Tibial nerve (tissue), 4 donors: ENCODE results near the gene MAGI2. TPM values are rescaled to one million over a fixed set of nuclear protein-coding genes. Genes with fewer than 3 reads are reported as not detected.

Source experiments
- DNase-seq, 2 donors: peaks; one replicate each; pipeline ENCODE4 v3.0.0-alpha.2; 2019; ENCODE audit warnings: low spot score in 2 of 2
- H3K27ac ChIP-seq, 4 donors: fragments of 200-600 bp; sonication (generic) in 3 of 4; one replicate each; pipeline ENCODE4 v1.5.1; 2017 to 2019; ENCODE audit warnings: mild to moderate bottlenecking in 1 of 4
- H3K27me3 ChIP-seq, 2 donors: fragments of 200-600 bp; sonication (generic) in 1 of 2; one replicate each; pipeline versions ENCODE4 v1.5.1 to v1.6.0; 2017 to 2019
- H3K36me3 ChIP-seq, 3 donors: fragments of 200-600 bp; sonication (generic); one replicate each; pipeline ENCODE4 v1.5.1; 2018 to 2019
- H3K4me1 ChIP-seq, 4 donors: fragments of 200-600 bp; sonication (generic) in 3 of 4; one replicate each; pipeline ENCODE4 v1.5.1; 2017 to 2019
- H3K4me3 ChIP-seq, 4 donors: fragments of 200-600 bp; sonication (generic) in 3 of 4; one replicate each; pipeline ENCODE4 v1.5.1; 2017 to 2019; ENCODE audit warnings: mild to moderate bottlenecking in 1 of 4, moderate library complexity in 1 of 4
- H3K9me3 ChIP-seq, 4 donors: fragments of 200-600 bp; sonication (generic) in 3 of 4; one replicate each; pipeline ENCODE4 v1.5.1; 2017 to 2019
- EP300 ChIP-seq, 2 donors: sonication (generic); formaldehyde crosslinking; IDR thresholded peaks; one replicate each; pipeline ENCODE4 v1.6.1; 2017; ENCODE audit warnings: antibody characterized with exemption in 2 of 2, mild to moderate bottlenecking in 1 of 2
- POLR2A ChIP-seq, 2 donors: fragments of 450-650 bp; IDR thresholded peaks; one replicate each; pipeline ENCODE4 v1.6.1; 2017; ENCODE audit warnings: antibody characterized with exemption in 2 of 2, mild to moderate bottlenecking in 2 of 2, moderate library complexity in 2 of 2
- WGBS, 2 donors: methylation state at CpG; one replicate each; pipeline ENCODE4 v1.1.5; 2018; 5-methylcytosine and 5-hydroxymethylcytosine counted together
- total RNA-seq, 4 donors: library from RNA; depleted of rRNA; stranded (reverse); fragments of >200 nt; gene quantifications; one replicate each; pipeline ENCODE4 v1.1.0, GENCODE V29; 2016
- TF ChIP-seq, protein P1 (sequence below), 5 experiments: fragments of 200-600 bp in 3 of 5; fragments of 450-650 bp in 2 of 5; sonication (generic) in 3 of 5; IDR thresholded peaks; one replicate each; pipeline ENCODE4 v1.5.1; 2016 to 2019; ENCODE audit warnings: antibody characterized with exemption in 5 of 5, mild to moderate bottlenecking in 3 of 5, moderate library complexity in 2 of 5

The MAGI2 gene
- 10 to 100 TPM; 33.6 to 58.2 (median 55.6) TPM for total RNA-seq

DNA sequence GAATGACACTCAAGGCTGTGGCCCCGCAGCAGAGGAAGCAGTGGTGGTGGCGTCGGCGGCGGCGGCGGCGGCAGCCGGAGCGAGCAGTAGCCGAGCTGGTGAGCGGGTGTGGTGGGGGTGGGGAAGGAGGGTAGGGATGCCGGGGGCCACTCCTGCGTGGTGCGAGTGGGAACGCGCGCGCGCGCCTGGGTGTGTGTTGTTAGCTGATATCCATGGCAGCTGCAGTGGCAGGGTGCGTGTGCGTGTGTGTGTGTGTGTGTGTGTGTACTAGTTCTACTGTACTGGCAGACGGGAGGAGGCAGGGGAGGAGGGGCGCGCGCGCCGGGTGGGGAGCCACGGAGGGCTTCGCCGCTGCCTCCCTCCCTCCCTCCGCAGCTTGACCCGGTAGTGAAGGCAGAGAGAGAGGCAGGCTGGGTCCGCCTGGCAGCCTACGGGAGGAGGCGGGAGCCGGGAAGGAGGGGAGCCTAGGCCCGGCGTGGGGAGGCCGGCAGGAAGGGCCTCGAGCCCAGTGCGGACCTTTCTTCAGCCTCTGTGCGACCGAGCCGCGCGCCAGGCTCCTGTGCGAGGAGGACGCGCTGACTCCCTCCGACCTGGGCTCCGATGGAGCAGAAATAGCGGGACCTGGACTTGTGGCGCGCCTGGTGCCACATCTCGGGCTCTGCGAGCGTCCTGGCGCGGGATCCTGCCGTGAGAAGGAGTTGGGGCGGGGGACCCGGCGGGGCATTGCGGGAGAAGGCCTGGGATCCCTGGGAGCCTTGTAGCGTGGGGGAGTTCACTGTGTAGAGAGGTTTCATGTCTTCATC, at the start of gene MAGI2:
MAGI2 (minus strand) TSS at position 110 of the 803 bp plus-strand sequence. CDS start 347 bp downstream, outside the sequence.
- H3K4me1 ChIP-seq, result peaks cover 0 to 43% (median 12%) of the 10 kb centered on the region in 4 donors
- peak; percentile 77 to 86 for DNase-seq
- peak within 1 kb of the TSS; percentile 57 to 83 (median 66) for H3K4me3 ChIP-seq
- H3K27me3 ChIP-seq, result no peaks in the 10 kb centered on the region
- no peaks in the 10 kb centered on the region for H3K9me3 ChIP-seq
- peak within 1 kb of the TSS; percentile 83 to 97 (median 94) for H3K27ac ChIP-seq
- no peaks in the 10 kb centered on the region for H3K36me3 ChIP-seq
- TF ChIP-seq EP300 (IDR thresholded peaks at IDR 0.05), result peak in 1 of 2 donors; percentile 94
- peak; percentile 43 to 77 for TF ChIP-seq POLR2A (IDR thresholded peaks at IDR 0.05)
- TF ChIP-seq, protein P1, sequence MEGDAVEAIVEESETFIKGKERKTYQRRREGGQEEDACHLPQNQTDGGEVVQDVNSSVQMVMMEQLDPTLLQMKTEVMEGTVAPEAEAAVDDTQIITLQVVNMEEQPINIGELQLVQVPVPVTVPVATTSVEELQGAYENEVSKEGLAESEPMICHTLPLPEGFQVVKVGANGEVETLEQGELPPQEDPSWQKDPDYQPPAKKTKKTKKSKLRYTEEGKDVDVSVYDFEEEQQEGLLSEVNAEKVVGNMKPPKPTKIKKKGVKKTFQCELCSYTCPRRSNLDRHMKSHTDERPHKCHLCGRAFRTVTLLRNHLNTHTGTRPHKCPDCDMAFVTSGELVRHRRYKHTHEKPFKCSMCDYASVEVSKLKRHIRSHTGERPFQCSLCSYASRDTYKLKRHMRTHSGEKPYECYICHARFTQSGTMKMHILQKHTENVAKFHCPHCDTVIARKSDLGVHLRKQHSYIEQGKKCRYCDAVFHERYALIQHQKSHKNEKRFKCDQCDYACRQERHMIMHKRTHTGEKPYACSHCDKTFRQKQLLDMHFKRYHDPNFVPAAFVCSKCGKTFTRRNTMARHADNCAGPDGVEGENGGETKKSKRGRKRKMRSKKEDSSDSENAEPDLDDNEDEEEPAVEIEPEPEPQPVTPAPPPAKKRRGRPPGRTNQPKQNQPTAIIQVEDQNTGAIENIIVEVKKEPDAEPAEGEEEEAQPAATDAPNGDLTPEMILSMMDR (IDR thresholded peaks at IDR 0.05), result no peak
- WGBS, 2 donors, result 0 to 1% methylated on average over 43 to 62 of the region's 67 CpGs

DNA sequence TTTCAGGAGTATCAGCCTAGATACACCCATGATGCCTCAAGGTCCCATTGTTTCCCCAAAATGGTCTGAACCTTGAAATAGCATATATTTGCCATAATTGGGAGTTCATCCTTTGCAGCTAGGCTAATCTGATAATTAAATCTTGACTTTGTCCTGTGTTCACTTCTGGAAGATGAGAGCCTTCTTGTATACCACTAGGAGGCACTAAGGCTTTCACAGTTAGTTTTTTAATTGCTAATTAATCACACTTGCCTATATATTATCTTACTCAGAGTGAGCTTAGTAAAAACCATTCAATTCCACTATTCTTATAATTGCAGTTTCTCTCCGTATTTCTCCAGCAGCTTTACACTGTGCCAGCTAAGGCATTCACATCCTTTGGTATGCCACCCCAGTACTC, 48.7 kb upstream of the MAGI2 start:
- DNase-seq, result no peak
- 55 to 76% methylated on average over 1 of the region's 1 CpG for WGBS, 2 donors
- H3K9me3 ChIP-seq, result no peaks in the 10 kb centered on the region

DNA sequence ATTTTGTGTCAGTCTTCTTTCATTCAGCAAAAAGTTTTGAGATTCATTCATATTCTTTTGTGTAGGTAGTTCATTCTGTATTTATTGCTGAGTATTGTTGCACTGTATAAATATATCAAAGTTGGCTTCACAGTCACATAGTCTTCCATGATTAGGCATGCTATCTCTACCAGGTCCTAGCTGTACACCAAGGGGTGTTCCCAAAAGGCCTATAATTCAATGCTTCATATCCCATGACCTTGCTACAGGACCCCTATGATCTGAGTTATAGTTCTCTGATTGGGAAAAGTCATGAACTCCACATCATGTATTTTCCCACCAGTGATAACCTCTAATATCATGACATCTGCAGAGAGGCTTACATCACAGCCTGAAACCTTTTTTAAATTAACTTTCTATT, 47.3 kb upstream of the MAGI2 start:
- Histone ChIP-seq H3K27me3 (no peaks in the 10 kb centered on the region), H3K9me3 (no peaks in the 10 kb centered on the region), H3K27ac (no peak overlapping the region), H3K4me1 (no peaks in the 10 kb centered on the region), H3K4me3 (no peak overlapping the region), H3K36me3 (no peaks in the 10 kb centered on the region)
- TF ChIP-seq, protein P1 (IDR thresholded peaks at IDR 0.05), result no peak
- TF ChIP-seq EP300 (IDR thresholded peaks at IDR 0.05) (no peak), POLR2A (IDR thresholded peaks at IDR 0.05) (no peak)
- no peak for DNase-seq

More for the DNA sequence above, 48.7 kb upstream of the MAGI2 start:
- Histone ChIP-seq H3K27me3 (no peaks in the 10 kb centered on the region), H3K36me3 (no peaks in the 10 kb centered on the region), H3K4me1 (no peaks in the 10 kb centered on the region), H3K4me3 (no peak overlapping the region), H3K27ac (no peak overlapping the region)
- TF ChIP-seq EP300 (IDR thresholded peaks at IDR 0.05), result no peak
- TF ChIP-seq POLR2A (IDR thresholded peaks at IDR 0.05), result no peak
- TF ChIP-seq, protein P1 (IDR thresholded peaks at IDR 0.05), result peak in 1 of 5 experiments; percentile 13

DNA sequence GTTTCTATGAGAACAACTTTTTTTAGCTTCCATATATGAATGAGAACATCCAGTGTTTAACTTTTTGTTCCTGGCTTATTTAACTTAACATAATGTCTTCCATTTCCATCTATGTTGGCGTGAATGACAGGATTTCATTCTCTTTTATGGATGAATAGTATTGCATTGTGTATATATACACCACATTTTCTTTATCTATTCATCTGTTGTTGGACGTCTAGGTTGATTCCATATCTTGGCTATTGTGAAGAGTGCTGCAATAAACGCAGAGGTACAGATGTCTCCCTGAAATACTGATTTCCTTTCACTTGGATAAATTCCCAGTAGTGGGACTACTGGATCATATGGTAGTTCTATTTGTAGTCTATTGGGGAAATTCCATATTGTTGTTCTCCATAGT, 44.3 kb upstream of the MAGI2 start:
- 56 to 66% methylated on average over 3 of the region's 3 CpGs for WGBS, 2 donors
- Histone ChIP-seq H3K4me3 (no peak overlapping the region), H3K27me3 (no peaks in the 10 kb centered on the region), H3K36me3 (no peaks in the 10 kb centered on the region), H3K4me1 (no peaks in the 10 kb centered on the region), H3K9me3 (no peaks in the 10 kb centered on the region), H3K27ac (no peak overlapping the region)
- TF ChIP-seq POLR2A (IDR thresholded peaks at IDR 0.05) (no peak), EP300 (IDR thresholded peaks at IDR 0.05) (no peak)
- TF ChIP-seq, protein P1 (IDR thresholded peaks at IDR 0.05), result no peak
- DNase-seq, result no peak

DNA sequence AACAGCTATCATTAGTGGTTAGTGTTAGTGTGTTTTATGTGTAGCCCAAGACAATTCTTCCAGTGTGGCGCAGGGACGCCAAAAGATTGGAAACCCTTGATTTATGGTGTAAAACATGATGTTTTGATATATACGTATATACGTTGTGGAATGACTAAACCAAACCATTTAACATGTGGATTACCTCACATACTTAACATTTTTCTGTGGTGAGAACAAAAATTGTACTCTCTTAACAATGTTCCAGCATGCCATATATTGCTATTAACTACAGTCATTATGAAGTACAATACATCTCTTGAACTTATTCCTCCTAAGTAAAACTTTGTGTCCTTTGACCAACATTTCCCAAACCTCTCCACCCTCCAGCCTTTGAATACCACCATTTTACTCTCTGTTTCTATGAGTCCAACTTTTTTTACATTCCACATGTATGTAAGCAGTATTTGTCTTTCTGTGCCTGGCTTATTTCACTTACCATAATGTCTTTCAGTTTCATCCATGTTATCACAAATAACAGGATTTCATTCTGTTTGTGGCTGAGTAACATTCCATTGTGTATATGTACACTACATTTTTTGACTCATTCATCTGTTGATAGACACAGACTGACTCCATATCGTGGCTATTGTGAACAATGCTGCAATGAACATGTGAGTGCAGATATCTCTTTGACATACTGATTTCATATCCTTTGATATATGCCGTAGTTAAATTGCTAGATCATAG, 42.2 kb upstream of the MAGI2 start:
- no peak for TF ChIP-seq POLR2A (IDR thresholded peaks at IDR 0.05)
- Histone ChIP-seq H3K27me3 (no peaks in the 10 kb centered on the region), H3K4me3 (no peak overlapping the region), H3K4me1 (no peaks in the 10 kb centered on the region), H3K36me3 (no peaks in the 10 kb centered on the region), H3K27ac (no peak overlapping the region), H3K9me3 (no peaks in the 10 kb centered on the region)
- WGBS, 2 donors, result 68% methylated on average over 6 of the region's 6 CpGs
- no peak for DNase-seq
